ENCODE results near the gene FAM131A. TPM values are rescaled to one million over a fixed set of nuclear protein-coding genes. Genes with fewer than 3 reads are reported as not detected.
A peak's percentile ranks its signal among the peaks of the same experiment; 100 is the strongest.

The FAM131A gene
- total and polyA plus RNA-seq, 9 of the 15 experiments (the other 6 are each of a cell fraction or from before 2014, with no cell fraction given), result 0.48 to 11.1 (median 4.3) TPM

- TF ChIP-seq MXI1 (IDR thresholded peaks at IDR 0.05; ENCODE audit: low read depth, low read length) (peak; percentile 78; the same call in 1 of the 2 replicates), MYC (IDR thresholded peaks at IDR 0.05; ENCODE audit: low read depth, low read length) (peak; percentile 98), MYC (CRISPR knock-in tag; IDR thresholded peaks at IDR 0.05; ENCODE audit: borderline replicate concordance, low read depth) (no peak), CBFA2T2 (conservative IDR thresholded peaks at IDR 0.05) (peak; percentile 86), FOS (IDR thresholded peaks at IDR 0.05; ENCODE audit: extremely low read depth, insufficient read length) (peak; percentile 9), ZNF740 (CRISPR knock-in tag; IDR thresholded peaks at IDR 0.05) (peak; percentile 80), ZNF740 (tag; IDR thresholded peaks at IDR 0.05) (no peak), FOXK2 (conservative IDR thresholded peaks at IDR 0.05 in 1 of 2, IDR thresholded peaks at IDR 0.05 in 1 of 2; ENCODE audit: low read depth in 2 of 2) (peak; percentile 49 to 82; a peak in 2 of 4 replicates), CHD2 (IDR thresholded peaks at IDR 0.05; ENCODE audit: low read depth, low read length) (peak; percentile 24; the same call in 1 of the 2 replicates), TFE3 (CRISPR knock-in tag; IDR thresholded peaks at IDR 0.05) (peak; percentile 99), DNMT1 (IDR thresholded peaks at IDR 0.05) (no peak), CSDE1 (IDR thresholded peaks at IDR 0.05) (no peak), MITF (IDR thresholded peaks at IDR 0.05) (peak; percentile 36; the same call in 1 of the 2 replicates), MGA (IDR thresholded peaks at IDR 0.05) (0 out of 2 replicates have a peak, but pooled peaks have one; percentile 42)
Measured at GRCh38 chr3:184314363-184314699, 23.1 kb upstream of the FAM131A start, which contains the start of gene EIF4G1 (continued).
